HG02642 (cell line): ENCODE results near the gene MAGEB17.

Experiments used
- ATAC-seq: cut with Tn5 transposase; IDR thresholded peaks from one replicate; pipeline ENCODE4 v1.9.1; 2021; ENCODE audit warnings: mild to moderate bottlenecking; ENCODE audit not compliant: unreplicated experiment, poor library complexity

MAGEB17 gene

DNA sequence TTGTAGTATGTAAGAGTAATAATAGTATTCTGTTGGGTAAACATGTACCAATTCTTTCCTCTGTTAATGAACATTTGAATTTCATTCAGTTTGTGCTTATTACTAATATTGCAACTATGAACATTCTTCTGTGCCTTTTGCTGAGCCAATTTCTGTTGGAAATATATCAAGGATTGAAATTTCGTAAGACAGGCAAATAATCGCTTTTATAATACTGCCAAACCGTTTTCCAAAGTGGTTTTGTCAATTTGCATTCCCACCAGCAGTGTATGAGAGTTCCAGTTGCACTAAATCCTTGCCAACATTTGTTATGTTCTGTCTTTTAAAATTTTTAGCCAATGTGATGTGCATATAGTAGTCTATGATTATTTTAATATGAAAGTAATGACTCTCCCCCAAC is 38.6 kb downstream of the MAGEB17 start:
- ATAC-seq = no peak

DNA sequence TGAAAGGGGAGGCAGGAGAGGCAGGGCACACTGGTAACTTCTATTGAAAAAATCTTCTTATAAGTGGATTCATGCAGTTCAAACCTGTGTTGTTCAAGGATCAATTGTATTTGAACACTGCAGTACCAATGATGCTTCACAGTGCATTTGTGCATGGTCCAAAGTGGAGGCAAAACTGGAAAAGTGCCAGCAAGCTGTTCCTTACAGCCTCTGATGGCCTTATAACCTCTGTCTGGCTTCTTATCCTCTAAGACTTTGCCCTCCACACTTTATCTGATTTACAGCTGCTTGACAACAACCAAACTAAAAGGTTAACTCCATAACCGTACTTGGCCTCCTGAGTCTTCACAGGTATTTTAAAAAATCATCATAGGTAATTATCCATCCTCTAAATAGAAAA is 40.4 kb downstream of the MAGEB17 start:
- ATAC-seq = no peak

DNA sequence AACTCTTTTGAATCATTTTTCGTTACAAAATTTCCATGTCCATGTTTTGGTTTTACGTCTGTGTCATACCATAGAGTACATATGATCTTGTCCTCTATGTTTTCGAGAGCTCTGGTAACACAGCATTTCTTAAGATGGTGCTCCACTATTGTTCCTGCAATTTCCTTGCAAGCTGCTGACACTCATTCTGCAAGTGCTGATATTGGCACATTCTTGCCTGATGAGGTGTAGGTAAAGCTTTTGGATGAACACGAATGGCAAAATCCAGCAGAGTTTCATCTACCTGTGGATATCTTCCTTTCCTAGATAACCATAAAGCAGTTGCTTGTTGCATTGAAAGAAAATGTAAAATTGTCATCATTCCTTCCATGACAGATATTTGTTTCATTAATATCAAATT is 41.3 kb downstream of the MAGEB17 start:
- ATAC-seq = no peak

DNA sequence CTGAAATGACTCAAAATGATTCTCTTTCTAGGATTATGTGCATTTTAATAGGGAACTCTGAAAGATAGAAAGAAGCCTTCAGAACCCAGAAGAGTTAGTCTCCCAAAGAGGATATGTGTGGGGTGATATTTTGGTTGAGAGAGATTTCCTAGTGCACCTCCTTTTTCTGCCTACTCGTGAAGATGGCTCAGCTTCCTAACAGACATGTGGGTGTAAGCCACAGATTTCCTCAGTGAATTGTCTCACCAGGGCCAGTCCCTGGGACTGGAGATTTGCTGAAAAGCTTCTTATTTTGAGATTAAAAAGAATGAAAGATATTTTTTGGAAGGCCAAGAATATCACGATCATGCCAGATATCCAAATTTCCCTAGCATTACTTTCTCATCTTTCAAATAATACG is 42.8 kb downstream of the MAGEB17 start:
- ATAC-seq = no peak

DNA sequence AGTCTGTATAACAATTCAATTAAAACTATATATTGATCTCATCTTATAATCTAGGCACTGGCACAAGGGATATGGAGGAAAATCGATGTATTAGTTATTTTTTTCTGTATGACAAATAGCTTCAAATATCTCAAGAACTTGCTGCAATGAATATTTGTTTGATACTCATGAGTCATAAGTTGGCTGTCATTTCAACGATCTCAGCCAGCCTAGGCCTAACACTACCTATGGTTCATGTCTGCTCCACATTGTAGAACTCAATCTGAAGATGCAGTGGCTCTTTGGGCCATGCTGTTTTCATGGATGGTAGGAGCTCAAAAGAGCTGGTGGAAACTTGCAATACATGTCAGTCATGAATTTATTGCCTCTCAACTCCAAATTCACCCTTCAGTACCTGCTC is 44.7 kb downstream of the MAGEB17 start:
- no peak for ATAC-seq

DNA sequence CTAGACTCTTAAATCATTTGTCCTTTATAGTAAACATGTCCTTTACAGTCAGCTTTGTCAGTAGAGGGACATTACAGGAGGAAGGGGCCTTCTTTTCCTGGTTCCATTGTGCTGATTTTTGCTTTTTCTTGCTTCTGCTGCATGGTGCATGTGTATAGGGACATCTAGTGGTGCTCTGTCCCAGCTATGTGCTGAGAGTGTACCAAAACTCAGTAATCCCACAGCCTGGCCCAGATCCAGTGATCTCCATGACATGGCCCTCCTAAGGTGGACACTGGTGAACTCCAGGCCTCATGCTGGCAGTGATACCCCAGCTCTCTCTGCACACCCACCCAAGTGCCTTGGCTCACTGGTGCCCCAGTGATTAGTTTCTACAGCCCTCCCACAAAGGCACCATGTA is 45.2 kb downstream of the MAGEB17 start:
- no peak for ATAC-seq

DNA sequence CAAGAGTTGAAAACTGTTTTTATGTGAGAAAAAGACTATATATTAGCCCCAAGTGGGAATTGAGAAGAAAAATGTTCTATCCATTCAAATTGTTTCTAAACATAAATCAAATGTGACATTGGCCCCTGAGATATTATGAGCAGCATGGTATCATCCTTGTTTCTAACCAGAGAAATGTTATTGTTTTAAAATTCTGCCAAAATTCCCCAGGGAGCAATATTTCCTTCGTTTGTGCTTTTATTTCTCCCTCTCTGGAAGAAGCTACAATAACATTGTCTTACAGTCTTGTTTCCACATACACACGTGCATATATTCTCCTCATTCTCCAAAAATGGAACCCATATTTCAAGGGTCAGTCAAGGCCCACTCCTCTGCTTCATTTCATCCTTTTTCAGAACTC is 46.7 kb downstream of the MAGEB17 start:
- no peak for ATAC-seq

DNA sequence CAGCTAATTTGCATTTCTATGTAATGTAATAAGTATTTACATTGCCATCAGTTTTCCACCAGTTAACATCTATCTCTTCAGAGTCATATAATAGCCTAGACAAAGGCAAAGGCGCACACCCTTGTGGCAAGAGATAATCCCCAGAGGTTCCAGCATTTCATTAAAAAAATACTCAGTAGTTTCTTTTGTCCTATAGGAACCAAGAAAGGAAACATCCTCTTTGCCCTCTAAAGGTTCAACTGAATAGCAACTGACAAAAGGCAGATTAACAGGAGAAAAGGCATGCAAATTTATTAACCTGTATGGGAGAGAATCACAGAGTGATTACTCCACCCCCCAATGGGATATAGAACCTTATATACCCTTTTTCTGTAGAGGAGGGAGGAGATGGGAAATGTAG is 48.4 kb downstream of the MAGEB17 start:
- no peak for ATAC-seq
